OCI-LY7 (cell line): ENCODE results near the gene PRKCA.

Source experiments
- CTCF ChIP-seq: fragments of 200-600 bp; sonication (generic); conservative IDR thresholded peaks from 2 replicates; pipeline ENCODE4 v1.5.1; 2014; ENCODE audit warnings: mild to moderate bottlenecking, antibody characterized with exemption, low read length, moderate library complexity, mixed read lengths
- EZH2phosphoT487 ChIP-seq: fragments of 200-600 bp; sonication (generic); IDR thresholded peaks from 2 replicates; pipeline ENCODE4 v1.6.1; 2018; ENCODE audit warnings: low read depth, borderline replicate concordance, mild to moderate bottlenecking, mixed run types, antibody characterized with exemption, low read length, moderate library complexity, mixed read lengths

- TF ChIP-seq CTCF: no peak
- no peak for TF ChIP-seq EZH2phosphoT487
Measured at GRCh38 chr17:66397486-66397885, 95.1 kb downstream of the PRKCA start.
